Activated CD4-positive, alpha-beta T cell treated with anti-CD3 and anti-CD28 coated beads, Interleukin-2, amount 10 ng/mL, durations not matched to agents 24 days and 14 days (primary cell): ENCODE measurements around the gene DDX55. TPM values are rescaled to one million over a fixed set of nuclear protein-coding genes. Genes with fewer than 3 reads are reported as not detected.

ENCODE experiments used
- total RNA-seq: library from RNA; stranded (reverse); gene quantifications from 2 replicates; pipeline ENCODE4 v1.2.3, GENCODE V29; 2022

The DDX55 gene
- total RNA-seq, 1 donor from 2014 or later = 72.0 TPM

Other genes with a start within 250 kb of the DDX55 start
- 54.2 and 56.1 TPM in 2 replicates for gene SBNO1, start 237.3 kb upstream of the DDX55 start, total RNA-seq
- gene KMT5A, start 218.0 kb upstream of the DDX55 start, total RNA-seq = 63.7 and 67.3 TPM in 2 replicates
- 17.2 TPM in 2 replicates for gene RILPL2, start 165.4 kb upstream of the DDX55 start, total RNA-seq
- gene SNRNP35, start 144.0 kb upstream of the DDX55 start, total RNA-seq = 30.6 and 33.4 TPM in 2 replicates
- gene RILPL1, start 68.4 kb upstream of the DDX55 start, total RNA-seq = 4.1 and 4.6 TPM in 2 replicates
- gene TMED2, start 17.5 kb upstream of the DDX55 start, total RNA-seq = 174 and 179 TPM in 2 replicates
- gene EIF2B1, start 31.6 kb downstream of the DDX55 start, total RNA-seq = 81.5 and 84.8 TPM in 2 replicates
- 66.8 and 69.7 TPM in 2 replicates for gene GTF2H3, start 31.7 kb downstream of the DDX55 start, total RNA-seq
- 3.0 and 3.1 TPM in 2 replicates for gene TCTN2, start 69.0 kb downstream of the DDX55 start, total RNA-seq
- 120 and 122 TPM in 2 replicates for gene ATP6V0A2, start 110.3 kb downstream of the DDX55 start, total RNA-seq
- gene DNAH10, start 160.2 kb downstream of the DDX55 start, total RNA-seq = 0.14 and 0.21 TPM in 2 replicates